Erythroblast (primary cell): ENCODE measurements around the gene TMOD1.

ENCODE experiments used
- GATA1 ChIP-seq: IDR thresholded peaks from 2 replicates; pipeline ENCODE4 v1.6.1; 2011; ENCODE audit warnings: low read depth, mild to moderate bottlenecking, control low read depth, low read length, moderate library complexity
- POLR2A ChIP-seq: IDR thresholded peaks from 2 replicates; pipeline ENCODE4 v1.6.1; 2011; ENCODE audit warnings: mild to moderate bottlenecking, low read length

GRCh38 chr9:97579914-97580313, 78.4 kb downstream of the TMOD1 start:
- TF ChIP-seq POLR2A (no peak), GATA1 (no peak)
